Right ventricle myocardium superior (tissue), 1 donor: ENCODE measurements around the gene RFC2. TPM values are rescaled to one million over a fixed set of nuclear protein-coding genes. Genes with fewer than 3 reads are reported as not detected.
"Not testable (repeated sequence)": the region's sequence is repeated elsewhere in the genome, so short reads cannot be mapped to it uniquely, and the experiment has no call there.

Experiments used
- ATAC-seq: fragments of 200-7000 bp; cut with Tn5 transposase; one replicate; pipeline ENCODE4 v1.9.1; 2020; ENCODE audit warnings: mild to moderate bottlenecking; ENCODE audit not compliant: poor library complexity
- DNase-seq: peaks from one replicate; pipeline ENCODE4 v3.0.0-alpha.2; 2020
- intact Hi-C: fragments of 100-400 bp; cut with DNase I; formaldehyde crosslinking; loops from one replicate; pipeline ENCODE4 v1.11.2; 2022
- total RNA-seq: library from RNA; stranded (reverse); fragmentation: NEBNext Ultra II Directional; extraction: Animal tissue kit (Norgen Biotek cat#: 25700); gene quantifications from one replicate; pipeline ENCODE4 v1.2.1, GENCODE V29; 2021
- donor health status: DM: no; HTN: yes; CAD: no; lungs with severe emphysema.

The RFC2 gene
- total RNA-seq, 1 donor from 2014 or later = 9.4 TPM

DNA sequence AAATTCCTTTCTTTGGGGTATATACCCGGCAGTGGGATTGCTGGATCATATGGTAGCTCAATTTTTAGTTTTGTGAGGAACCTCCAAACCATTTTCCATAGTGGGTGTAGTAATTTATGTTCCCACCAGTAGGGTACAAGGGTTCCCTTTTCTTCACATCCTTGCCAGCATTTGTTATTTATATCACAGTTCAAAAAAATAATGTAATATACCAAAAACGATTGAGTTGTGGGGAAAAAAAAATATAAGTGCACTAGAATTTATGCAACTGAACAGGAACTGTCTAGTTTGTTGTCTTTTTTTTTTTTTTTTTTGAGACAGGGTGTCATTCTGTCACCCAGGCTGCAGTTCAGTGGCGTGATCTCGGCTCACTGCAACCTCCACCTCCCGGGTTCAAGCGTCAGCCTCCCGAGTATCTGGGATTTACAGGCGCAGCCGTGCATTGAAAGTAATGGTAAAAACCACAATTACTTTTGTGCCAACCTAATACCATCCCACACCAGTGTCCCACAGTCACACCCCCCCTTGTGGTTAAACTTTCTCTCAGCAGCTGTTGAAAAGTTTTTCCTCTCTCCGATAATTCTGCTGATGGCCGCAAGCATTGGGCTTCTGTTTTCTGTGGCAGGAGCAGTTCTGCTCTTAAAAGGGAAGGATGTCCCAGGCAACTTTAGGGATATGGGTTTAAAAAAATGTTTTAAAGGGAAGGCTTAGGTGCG, 51.2 kb downstream of the RFC2 start:
- intact Hi-C loops = no loop called here
- ATAC-seq (no peak), DNase-seq (no peak)

DNA sequence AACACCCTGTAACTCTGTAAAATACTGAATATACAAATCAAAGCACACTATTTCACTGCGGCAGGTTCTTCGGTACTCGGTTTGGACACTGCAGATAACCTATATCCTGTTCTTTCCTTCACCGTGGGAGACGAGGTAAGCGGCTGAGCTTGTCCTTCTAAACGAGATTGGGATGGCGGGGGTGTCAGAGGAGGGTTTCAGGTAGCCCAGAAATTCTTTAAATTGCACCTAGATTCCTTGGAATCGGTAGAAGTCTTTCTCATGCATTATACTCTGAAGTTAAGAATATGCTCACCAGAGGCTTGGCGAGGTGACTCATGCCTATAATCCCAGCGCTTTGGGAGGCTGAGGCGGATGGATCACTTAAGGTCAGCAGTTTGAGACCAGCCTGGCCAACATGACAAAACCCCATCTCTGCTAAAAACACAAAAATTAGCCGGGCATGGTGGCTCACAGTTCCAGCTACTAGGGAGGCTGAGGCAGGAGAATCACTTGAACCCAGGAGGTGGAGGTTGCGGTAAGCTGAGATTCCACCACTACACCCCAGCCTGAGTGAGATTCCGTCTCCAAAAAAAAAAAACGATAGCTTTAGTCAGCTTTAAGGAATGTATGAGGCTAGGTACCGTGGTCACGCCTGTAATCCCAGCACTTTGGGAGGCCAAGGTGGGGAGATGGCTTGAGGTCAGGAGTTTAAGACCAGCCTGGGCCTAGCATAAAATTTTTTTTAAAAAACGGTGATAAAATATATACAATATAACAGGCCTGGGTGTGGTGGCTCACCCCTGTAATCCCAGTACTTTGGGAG, 54.4 kb downstream of the RFC2 start:
- intact Hi-C loops = no loop called here
- ATAC-seq (no peak), DNase-seq (no peak)

DNA sequence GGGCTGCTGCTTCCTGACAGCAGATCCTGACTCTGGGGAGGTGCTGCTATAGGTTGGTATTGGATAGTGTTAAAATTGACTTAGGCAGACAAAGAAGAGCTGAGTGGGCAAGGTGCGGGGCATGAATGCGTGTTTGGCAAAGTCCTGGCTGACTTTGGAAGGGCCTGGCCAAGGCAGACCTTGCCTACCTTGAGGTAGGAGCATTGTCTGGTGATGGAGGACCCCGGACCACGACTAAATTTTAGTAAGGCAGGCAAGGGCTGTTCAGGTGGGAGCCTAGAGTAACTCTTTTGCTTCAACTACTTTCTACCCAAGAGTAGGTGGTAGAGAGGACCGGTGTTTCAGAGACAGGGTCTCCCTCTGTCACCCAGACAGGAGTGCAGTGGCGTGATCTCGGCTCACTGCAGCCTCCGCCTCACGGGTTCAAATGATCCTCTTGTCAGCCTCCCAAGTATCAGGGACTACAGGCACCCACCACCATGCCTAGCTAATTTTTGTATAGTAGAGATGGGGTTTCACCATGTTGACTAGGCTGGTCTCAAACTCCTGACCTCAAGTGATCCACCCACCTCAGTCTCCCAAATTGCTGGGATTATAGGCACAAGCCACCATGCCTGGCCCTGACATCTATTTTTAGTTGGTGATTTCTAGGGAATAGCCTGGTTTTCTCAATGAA, 56.6 kb downstream of the RFC2 start:
- ATAC-seq (no peak), DNase-seq (no peak)
- intact Hi-C loops = no loop called here

DNA sequence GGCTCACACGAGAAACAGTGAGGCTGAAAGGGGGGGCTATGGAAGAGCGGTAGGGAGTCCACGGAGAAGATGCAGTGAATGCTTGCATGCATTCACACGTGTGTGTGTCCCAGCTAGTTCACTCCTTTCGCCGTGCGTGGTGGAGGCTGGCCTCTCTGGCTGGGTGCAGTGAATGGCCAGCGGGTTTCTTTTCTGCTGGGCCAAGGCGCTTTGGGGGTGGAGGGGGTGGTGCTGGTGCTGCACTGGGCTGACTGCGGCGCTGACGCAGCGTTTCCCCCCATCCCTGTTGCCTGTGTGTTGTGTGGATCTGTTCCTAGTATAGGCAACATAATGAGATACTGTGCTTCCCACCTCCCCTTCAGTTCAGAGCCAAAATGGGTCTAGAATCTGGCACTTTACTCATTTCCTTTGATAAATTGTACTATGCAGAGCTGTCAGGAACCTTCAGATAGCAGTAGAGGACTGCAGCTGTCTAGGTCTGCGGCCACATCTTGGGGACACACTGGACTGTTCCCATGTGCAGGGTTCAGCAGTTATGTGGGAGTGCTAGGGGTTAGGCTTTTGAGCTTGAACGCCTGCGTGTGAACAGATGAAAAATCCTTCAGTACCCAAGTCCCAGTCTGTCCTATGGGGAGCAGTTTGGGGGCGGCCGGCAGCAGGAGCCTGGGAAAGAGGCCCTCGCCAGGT, 58.1 kb downstream of the RFC2 start:
- ATAC-seq, DNase-seq, intact Hi-C loops: not testable (repeated sequence)

DNA sequence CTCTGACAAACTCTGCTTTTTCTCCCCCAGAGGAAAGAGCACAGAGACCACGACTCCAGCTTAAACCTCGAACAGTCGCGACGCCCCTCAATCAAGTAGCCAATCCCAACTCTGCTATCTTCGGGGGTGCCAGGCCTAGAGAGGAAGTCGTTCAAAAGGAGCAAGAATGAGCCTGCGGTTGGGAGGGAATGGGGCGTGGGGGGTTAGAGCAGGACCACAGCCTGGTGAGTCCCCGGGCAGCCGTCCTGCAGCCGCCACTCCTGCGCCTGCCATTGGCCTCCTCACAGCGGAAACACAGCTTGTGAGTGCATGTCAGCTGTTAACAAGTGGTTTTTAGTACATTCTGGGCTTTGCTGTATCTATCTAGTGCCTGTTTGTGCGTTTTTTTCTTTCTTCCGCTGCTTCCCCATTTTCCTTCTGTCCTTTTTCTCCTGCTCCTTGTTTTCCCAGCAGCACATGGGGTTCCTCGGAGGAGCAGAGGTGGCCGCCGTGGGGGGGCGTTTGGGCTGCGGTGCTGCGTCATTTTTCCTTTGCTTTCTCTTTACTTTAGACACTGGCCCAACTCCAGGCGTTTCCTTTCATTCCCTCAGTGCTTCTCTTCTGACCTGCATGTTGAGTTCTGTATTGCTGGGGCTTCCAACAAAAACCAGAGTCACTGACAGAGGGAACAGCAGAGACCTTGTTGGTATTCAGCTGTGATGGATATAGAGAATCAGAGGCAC, 58.9 kb downstream of the RFC2 start:
- ATAC-seq, DNase-seq, intact Hi-C loops: not testable (repeated sequence)

DNA sequence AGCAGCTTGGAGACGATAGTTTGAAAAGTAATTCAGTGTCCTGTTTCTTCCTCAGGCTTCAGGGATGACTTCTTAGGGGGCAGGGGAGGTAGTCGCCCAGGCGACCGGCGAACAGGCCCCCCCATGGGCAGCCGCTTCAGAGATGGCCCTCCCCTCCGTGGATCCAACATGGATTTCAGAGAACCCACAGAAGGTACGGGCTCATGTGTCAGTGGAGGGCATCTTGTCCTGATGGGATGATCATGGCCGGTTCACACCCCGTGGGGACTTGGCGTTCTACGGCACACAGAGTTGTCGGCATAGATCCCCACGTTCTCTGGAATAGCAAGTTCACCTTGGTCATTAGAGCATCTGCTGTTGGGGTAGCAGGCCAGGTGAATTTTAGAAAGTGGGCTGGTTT, 59.5 kb downstream of the RFC2 start:
- DNase-seq = no peak
- intact Hi-C loops = no loop called here
- no peak for ATAC-seq

DNA sequence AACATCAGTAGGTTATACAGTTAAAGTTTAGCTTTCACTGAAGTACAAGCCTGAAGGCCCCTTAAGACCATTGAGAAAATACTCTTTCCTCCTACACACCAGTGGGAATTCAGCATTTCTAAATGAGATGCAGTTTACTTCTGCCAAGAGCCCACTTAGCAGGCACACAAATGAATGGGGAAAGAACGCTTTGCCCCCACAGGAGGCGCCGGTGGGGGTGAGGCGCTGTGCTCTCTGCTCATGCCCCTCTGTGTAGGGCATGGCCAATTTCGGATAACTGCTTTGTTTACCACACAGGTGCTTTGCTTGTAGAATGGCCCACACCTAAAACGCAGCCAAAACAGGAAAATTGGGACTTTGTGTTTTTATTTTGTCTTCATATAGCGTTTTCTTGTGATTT, 60.3 kb downstream of the RFC2 start:
- ATAC-seq (no peak), DNase-seq (no peak)
- intact Hi-C loops = no loop called here

DNA sequence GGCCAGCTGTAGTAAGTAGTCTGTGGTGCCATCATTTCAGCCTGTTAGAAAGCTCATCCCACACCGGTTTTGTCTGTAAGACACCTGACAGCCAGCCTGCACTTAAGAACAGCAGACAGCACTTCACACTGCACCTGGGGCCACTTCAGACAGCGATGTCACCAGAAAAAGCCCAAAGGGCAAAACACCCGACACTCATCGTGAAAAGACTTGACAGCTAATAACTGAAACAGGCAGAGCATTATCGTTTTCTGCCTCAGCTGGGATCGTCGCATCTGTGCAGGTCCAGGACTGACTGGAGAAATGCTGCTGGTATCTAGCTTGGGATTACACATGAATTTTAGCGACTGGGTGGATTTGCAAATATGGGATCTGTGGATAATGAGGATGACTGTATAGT, 61.1 kb downstream of the RFC2 start:
- no peak for ATAC-seq
- intact Hi-C loops = no loop called here
- no peak for DNase-seq

DNA sequence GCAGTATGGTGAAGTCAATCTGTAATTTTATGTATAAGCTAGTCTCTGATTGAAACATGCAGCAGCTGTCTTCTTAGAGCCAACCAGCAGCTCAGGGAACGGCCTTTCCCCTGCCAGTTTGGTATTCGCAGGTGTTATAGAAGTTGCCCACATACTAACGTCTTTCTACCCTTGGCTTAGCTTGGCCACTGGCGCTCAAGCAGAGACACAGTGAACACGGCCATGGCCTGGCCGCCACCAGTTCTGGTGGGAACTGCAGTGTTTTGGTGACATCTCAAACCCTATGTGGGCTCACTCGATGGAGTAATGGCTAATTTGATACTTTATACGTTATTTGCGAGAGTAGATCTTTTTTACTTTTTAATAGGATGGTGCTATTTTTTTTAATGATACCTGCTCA, 63.0 kb downstream of the RFC2 start:
- no peak for ATAC-seq
- no peak for DNase-seq
- intact Hi-C loops = no loop called here

DNA sequence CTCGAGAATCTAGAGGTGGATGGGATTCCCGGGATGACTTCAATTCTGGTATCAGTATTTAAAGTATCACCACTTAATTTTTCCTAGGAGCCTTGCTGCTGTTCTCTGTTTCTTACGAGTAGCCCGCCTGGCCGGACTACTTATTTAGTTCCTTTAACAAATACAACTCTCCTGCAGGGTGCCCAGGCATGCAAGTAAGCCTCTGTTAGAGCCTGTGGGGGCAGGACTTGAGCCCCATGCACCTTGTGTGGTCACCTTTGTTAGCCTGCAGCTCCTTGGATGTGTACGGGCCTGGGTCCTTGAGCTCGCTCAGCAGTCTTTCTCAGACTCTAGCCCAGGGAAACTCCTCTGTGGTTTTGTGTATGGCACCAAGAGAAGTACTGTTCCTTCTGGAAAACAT, 63.9 kb downstream of the RFC2 start:
- ATAC-seq (no peak), DNase-seq (no peak)
- intact Hi-C loops = no loop called here

DNA sequence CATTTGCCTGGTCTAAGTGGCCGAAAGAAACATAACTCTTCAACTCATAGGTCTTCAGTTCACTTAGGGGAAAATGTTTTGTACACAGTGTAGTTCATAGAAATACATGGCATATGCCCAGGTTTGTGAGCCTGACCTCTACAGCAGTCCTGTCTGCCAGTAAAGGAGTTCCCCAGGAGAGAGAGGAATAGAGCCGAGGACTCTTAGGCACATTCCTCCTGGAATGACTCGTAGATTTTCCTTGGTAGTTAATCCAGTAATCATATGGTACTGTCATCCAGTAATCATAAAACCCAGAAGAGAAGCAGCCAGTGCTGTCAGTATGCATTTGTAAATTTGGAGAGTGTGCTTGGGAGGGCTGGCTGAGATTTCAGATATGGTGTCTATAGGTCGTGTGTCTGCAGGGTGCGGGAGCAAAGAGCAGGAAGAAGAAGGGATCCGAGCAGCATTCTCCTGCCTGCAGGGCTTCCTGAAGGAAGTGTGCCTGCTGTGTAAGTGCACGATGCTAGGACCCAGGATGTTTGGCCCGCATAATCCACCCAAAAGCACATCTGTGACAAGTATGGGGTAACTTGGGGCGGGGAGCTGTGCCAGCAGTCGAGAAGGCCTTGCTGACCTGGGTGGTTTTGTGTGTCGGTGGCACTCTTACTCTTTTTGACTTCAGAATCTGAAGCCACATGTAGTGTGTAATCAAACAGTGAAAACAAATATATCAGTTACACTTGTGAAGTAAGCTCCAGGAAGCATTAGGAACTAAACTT, 66.1 kb downstream of the RFC2 start:
- peak; percentile 80 for ATAC-seq
- no peak for DNase-seq
- intact Hi-C loops = no loop called here

DNA sequence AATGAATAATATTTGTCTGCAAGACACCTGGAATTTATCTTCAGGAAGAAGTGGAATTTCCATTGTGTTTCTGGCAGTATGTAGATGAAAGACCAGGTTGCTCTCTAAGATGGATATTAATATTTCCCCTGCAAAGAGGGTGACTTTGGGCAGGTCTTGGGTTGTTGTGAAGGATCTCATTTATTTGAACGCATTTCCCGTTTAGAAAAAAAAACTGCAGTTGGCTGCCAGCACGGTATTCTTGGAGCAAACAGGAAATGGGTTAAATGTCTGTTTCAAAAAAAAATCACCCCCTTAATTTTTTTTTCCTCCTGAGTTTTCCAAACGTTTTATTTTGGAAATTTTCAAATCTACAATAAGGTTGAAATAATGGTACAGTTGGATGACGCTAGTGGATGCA, 68.6 kb downstream of the RFC2 start:
- ATAC-seq = no peak
- intact Hi-C loops = no loop called here
- DNase-seq = no peak

DNA sequence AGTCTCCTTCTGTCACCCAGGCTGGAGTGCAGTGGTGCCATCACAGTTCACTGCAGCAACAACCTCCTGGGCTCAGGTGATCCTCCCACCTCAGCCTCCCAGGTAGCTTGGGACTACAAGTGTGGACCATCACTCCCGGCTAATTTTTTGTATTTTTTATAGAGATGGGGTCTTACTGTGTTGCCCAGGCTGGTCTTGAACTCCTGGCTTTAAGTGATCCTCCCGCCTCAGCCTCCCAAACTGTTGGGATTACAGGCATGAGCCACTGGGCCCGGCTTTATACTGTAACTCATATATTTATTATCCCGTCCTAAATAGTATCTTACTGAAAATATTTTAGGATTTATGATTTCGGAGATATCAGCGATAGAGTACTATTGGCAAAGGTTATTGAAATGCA, 69.2 kb downstream of the RFC2 start:
- ATAC-seq = no peak
- intact Hi-C loops = no loop called here
- no peak for DNase-seq

DNA sequence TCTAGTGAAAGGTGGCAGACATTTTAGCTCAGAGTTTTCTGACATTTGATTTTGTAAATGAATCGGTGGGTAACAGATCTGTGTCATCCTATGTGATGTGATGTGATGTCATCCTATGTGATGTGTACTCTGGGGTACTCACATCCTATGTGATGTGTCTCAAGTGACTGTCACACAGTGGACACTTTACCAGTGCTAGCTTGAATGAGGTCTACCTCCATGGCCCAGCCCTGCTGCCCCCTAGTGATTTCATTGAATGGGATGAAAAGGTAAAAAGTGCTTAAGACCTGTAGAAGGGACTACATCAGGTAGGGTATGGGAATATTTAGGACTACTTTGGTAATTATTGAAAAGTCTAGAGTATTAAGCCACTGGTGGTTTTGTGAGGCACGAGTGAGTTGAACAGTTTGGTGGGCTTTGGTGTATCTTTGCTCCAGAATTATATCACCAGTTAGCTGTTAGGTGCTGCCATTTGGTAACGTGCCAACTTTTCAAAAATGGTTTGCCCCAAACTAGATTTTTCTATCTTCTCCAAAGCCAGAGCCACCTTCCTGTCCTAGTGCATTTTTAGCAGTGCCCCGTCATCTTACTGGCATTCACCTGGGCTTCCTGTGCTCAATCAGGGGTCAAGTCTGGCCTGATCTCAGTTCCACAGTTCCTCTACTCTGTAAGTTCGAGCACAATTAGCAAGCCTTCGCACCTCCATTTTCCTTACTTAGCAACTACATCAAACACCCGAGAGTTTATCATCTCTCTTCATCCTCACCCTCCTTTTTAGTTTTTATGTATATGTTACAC, 70.3 kb downstream of the RFC2 start:
- intact Hi-C loops = loop anchor here (5.0 kb wide), 1 partner anchor 97 kb away; no protein-coding TSS in a partner anchor
- ATAC-seq = no peak
- DNase-seq = no peak

DNA sequence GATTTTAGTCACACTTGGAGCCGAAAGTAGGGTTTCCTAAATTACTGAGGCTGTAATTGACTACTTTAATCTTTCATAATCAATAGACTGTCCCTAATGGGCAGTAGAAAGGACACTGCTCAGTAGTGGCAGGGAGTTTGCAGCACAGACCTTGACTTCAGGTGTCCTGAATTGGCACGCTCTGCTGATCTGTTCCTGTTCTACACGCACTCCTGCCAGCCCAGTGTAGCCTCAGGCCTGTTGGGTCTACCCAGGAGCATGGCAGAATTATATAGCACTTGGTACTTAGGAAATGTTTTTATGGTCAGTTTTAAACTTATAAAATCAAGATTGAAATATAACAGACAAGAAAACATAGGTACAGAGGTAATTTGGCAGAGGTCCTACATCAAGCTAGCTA, 71.1 kb downstream of the RFC2 start:
- intact Hi-C loops = loop anchor here (5.0 kb wide), 1 partner anchor 96 kb away; no protein-coding TSS in a partner anchor
- DNase-seq (no peak), ATAC-seq (peak; percentile 37)

DNA sequence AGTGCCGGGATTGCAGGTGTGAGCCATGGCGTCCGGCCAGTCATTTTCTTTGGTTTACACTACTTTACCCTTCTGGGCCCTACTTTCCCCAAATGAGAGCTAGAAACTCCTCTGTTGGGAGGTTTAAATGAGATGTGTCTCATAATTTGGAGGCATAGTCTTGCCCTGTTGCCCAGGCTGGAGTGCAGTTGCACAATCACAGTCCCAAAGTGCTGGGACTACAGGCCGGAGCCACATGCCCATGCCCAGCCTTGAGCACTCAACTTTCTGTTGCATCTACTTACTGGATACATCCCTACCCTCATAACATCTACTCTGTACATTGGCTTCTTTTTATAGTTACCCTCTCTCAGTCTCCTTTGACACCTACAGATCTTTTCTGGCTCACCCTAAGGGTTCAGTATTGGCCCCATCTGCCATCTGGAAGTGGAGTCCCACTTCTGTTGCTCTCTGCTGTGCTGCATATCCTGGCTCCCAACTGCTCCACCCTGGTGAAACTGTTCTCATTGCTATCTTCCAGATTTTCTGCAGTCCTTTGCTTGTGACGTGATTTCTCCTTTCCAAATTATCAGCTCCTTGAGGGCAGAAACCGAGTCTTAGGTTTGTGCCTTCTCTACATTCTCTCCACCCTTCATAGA, 71.6 kb downstream of the RFC2 start:
- no peak for DNase-seq
- ATAC-seq = peak; percentile 22
- intact Hi-C loops = loop anchor here (5.0 kb wide), 1 partner anchor 95 kb away; no protein-coding TSS in a partner anchor
